ENCODE measurements around the gene CSH1. TPM values are rescaled to one million over a fixed set of nuclear protein-coding genes. Genes with fewer than 3 reads are reported as not detected.
"Not testable (repeated sequence)": the region's sequence is repeated elsewhere in the genome, so short reads cannot be mapped to it uniquely, and the experiment has no call there.

CSH1 gene
- total RNA-seq (not detected), polyA plus RNA-seq (not detected)

DNA sequence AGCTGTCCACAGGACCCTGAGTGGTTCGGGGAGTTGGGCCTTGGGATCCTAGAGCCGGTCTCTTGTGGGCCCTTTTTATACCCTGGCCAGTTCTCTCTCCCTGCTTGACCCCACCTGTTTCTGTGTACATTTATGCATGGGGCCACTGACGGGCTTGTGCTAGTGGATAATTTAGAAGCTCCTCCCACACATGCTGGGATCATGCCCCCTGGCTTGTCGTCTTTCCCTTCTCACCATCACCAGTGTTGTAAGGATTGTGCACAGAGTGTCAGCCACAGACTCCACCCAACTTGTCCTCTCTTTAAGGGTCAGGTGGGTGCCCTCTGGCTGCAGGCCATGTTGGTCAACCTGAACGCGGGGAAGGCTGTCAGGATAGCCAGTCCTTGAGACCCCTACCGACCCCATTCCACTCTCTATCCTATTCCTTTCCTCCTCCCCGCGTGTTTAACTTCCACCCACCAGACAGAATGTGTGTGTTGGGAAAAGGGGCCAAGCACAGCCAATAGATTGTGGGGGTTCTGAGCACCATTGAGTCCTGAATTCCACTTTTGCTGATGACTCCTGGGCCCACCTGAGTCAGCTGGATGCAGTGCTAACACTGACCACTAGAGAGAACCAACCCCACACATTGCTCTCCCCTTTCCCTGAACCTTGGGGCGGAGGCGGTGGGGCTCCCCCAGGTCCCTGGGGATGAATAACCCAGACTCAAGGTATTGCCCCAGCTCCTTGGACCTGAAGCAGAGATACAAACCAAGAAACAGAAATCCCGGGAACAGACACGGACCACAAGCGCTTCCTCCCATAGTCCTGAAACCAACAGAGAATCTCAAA lies at the start of gene CSH1:
Gene CSH1, minus strand, starts transcription at position 51 of the 831 bp plus-strand sequence. CDS start 63 bp downstream, outside the sequence.
- not testable (repeated sequence) for H3K4me3 ChIP-seq (ENCODE audit: low read depth in 1 of 3, low read length in 3 of 3); H3K9me3 ChIP-seq (ENCODE audit: control insufficient read depth in 4 of 4, low read length in 3 of 4); H3K9ac ChIP-seq (ENCODE audit: low read depth in 1 of 2, low read length in 2 of 2); DNase-seq (ENCODE audit: low spot score); H3K27me3 ChIP-seq (ENCODE audit: control insufficient read depth in 4 of 4, insufficient read depth in 4 of 4, low read length in 3 of 4); H3K4me1 ChIP-seq (ENCODE audit: control insufficient read depth in 4 of 4, insufficient read depth in 4 of 4, low read length in 3 of 4); H3K27ac ChIP-seq (ENCODE audit: low read depth in 1 of 2, low read length in 2 of 2); H3K36me3 ChIP-seq (ENCODE audit: control insufficient read depth in 4 of 4, insufficient read depth in 3 of 4, low read depth in 1 of 4, low read length in 3 of 4)
- 89% methylated on average over 10 of the region's 14 CpGs for WGBS

DNA sequence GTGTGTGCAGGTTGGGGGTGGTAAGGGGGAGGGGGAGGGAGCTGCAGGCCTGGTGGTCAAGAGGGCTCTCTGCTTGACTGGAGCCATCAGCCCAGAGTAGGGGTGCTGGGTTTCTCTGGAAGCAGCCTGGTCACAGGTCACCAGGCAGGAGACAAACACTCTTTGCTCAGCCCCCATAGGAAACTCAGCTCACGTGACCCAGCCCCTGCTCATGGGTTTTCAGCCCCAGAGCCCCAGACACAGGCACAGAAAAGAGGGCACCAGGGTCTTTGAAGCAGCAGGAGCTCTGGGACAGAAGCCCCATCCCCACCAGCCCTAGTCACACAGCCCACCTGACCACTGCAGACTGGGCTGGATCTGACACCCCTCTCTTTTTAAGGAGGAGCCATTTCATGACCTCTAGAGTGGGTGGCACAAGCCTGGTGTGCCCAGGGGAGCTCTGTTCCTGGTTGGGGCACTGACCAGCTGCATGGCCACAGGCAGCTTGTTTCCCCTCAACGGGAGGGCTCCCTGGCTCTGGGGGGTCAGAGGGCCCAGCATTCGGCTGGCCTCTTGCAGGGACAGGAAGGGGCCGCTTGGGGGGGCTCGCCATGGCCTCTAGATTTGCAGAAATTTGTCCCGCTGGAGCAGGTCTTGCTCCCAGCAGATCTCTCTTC lies 49.5 kb upstream of the CSH1 start:
- Histone ChIP-seq H3K9ac (ENCODE audit: low read depth in 1 of 2, low read length in 2 of 2) (no peak overlapping the region), H3K4me3 (ENCODE audit: low read depth in 1 of 3, low read length in 3 of 3) (no peak overlapping the region), H3K36me3 (ENCODE audit: control insufficient read depth in 4 of 4, insufficient read depth in 3 of 4, low read depth in 1 of 4, low read length in 3 of 4) (no peaks in the 10 kb centered on the region), H3K9me3 (ENCODE audit: control insufficient read depth in 4 of 4, low read length in 3 of 4) (no peaks in the 10 kb centered on the region), H3K27me3 (ENCODE audit: control insufficient read depth in 4 of 4, insufficient read depth in 4 of 4, low read length in 3 of 4) (no peaks in the 10 kb centered on the region), H3K27ac (ENCODE audit: low read depth in 1 of 2, low read length in 2 of 2) (no peak overlapping the region), H3K4me1 (ENCODE audit: control insufficient read depth in 4 of 4, insufficient read depth in 4 of 4, low read length in 3 of 4) (peaks cover 0 to 4% (median 0%) of the 10 kb centered on the region in 4 donors)
- TF ChIP-seq YY1 (IDR thresholded peaks at IDR 0.05), result no peak
- TF ChIP-seq JUND (IDR thresholded peaks at IDR 0.05), result no peak
- TF ChIP-seq HNF4A (conservative IDR thresholded peaks at IDR 0.05), result no peak
- no peak for TF ChIP-seq NR2F2 (IDR thresholded peaks at IDR 0.05)
- no peak for TF ChIP-seq GABPA (IDR thresholded peaks at IDR 0.05 in 1 of 2, conservative IDR thresholded peaks at IDR 0.05 in 1 of 2)
- no peak for TF ChIP-seq FOXA2 (IDR thresholded peaks at IDR 0.05)
- no peak for TF ChIP-seq RAD21 (IDR thresholded peaks at IDR 0.05)
- TF ChIP-seq, protein P1, sequence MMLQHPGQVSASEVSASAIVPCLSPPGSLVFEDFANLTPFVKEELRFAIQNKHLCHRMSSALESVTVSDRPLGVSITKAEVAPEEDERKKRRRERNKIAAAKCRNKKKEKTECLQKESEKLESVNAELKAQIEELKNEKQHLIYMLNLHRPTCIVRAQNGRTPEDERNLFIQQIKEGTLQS (IDR thresholded peaks at IDR 0.05), result no peak
- TF ChIP-seq, protein P2, sequence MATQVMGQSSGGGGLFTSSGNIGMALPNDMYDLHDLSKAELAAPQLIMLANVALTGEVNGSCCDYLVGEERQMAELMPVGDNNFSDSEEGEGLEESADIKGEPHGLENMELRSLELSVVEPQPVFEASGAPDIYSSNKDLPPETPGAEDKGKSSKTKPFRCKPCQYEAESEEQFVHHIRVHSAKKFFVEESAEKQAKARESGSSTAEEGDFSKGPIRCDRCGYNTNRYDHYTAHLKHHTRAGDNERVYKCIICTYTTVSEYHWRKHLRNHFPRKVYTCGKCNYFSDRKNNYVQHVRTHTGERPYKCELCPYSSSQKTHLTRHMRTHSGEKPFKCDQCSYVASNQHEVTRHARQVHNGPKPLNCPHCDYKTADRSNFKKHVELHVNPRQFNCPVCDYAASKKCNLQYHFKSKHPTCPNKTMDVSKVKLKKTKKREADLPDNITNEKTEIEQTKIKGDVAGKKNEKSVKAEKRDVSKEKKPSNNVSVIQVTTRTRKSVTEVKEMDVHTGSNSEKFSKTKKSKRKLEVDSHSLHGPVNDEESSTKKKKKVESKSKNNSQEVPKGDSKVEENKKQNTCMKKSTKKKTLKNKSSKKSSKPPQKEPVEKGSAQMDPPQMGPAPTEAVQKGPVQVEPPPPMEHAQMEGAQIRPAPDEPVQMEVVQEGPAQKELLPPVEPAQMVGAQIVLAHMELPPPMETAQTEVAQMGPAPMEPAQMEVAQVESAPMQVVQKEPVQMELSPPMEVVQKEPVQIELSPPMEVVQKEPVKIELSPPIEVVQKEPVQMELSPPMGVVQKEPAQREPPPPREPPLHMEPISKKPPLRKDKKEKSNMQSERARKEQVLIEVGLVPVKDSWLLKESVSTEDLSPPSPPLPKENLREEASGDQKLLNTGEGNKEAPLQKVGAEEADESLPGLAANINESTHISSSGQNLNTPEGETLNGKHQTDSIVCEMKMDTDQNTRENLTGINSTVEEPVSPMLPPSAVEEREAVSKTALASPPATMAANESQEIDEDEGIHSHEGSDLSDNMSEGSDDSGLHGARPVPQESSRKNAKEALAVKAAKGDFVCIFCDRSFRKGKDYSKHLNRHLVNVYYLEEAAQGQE (IDR thresholded peaks at IDR 0.05), result no peak
- no peak for DNase-seq (ENCODE audit: low spot score)
- WGBS, result 65% methylated on average over 6 of the region's 6 CpGs

DNA sequence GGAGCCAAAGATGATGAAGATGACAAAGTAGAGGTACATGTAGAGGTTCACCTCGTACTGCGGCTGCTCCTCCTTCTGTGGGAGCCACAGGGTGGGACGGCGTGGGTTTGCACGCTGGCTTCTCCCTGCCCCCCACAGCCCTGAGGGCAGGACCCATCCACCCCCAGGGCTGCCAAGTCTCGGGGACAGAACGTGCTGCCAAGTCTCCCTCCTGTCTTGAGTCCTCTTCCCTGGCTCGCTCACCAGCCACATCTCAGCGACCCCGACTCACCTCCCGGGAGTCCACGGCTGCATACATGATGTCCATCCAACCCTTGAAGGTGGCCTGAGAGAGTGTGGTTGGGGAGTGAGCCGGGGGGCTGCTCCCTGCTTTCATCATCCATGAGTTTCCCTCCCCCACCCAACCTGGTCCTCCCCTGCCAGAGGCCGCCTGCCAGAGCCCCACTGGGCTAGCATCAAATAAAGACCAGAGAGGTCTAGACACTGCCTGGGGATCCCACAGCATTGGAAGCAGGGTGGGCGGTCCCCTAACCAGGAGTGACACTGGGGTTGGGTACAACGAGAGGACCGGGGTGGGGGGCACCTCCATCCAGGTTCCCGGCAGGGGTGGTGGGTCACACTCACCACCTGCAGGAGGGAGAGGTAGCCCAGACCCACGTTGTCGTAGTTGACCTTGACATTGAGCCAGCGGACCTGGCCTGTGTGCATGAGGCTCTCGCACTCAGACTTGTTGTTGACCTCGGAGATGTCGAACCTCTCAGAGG lies 48.5 kb upstream of the CSH1 start:
- TF ChIP-seq GABPA (IDR thresholded peaks at IDR 0.05 in 1 of 2, conservative IDR thresholded peaks at IDR 0.05 in 1 of 2) (no peak), RXRA (IDR thresholded peaks at IDR 0.05) (no peak), NR2F2 (IDR thresholded peaks at IDR 0.05) (no peak)
- TF ChIP-seq, protein P3, sequence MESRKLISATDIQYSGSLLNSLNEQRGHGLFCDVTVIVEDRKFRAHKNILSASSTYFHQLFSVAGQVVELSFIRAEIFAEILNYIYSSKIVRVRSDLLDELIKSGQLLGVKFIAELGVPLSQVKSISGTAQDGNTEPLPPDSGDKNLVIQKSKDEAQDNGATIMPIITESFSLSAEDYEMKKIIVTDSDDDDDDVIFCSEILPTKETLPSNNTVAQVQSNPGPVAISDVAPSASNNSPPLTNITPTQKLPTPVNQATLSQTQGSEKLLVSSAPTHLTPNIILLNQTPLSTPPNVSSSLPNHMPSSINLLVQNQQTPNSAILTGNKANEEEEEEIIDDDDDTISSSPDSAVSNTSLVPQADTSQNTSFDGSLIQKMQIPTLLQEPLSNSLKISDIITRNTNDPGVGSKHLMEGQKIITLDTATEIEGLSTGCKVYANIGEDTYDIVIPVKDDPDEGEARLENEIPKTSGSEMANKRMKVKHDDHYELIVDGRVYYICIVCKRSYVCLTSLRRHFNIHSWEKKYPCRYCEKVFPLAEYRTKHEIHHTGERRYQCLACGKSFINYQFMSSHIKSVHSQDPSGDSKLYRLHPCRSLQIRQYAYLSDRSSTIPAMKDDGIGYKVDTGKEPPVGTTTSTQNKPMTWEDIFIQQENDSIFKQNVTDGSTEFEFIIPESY (IDR thresholded peaks at IDR 0.05), result no peak
- Histone ChIP-seq H3K36me3 (ENCODE audit: control insufficient read depth in 4 of 4, insufficient read depth in 3 of 4, low read depth in 1 of 4, low read length in 3 of 4) (no peaks in the 10 kb centered on the region), H3K9me3 (ENCODE audit: control insufficient read depth in 4 of 4, low read length in 3 of 4) (no peaks in the 10 kb centered on the region), H3K4me3 (ENCODE audit: low read depth in 1 of 3, low read length in 3 of 3) (no peak overlapping the region), H3K27me3 (ENCODE audit: control insufficient read depth in 4 of 4, insufficient read depth in 4 of 4, low read length in 3 of 4) (no peaks in the 10 kb centered on the region), H3K27ac (ENCODE audit: low read depth in 1 of 2, low read length in 2 of 2) (no peak overlapping the region), H3K4me1 (ENCODE audit: control insufficient read depth in 4 of 4, insufficient read depth in 4 of 4, low read length in 3 of 4) (peaks cover 0 to 4% (median 0%) of the 10 kb centered on the region in 4 donors), H3K9ac (ENCODE audit: low read depth in 1 of 2, low read length in 2 of 2) (no peak overlapping the region)
- 88% methylated on average over 24 of the region's 24 CpGs for WGBS
- no peak for DNase-seq (ENCODE audit: low spot score)

Data from liver (tissue), 9 donors.